HEK293 (cell line): ENCODE results near the gene DPCD.
A peak's percentile ranks its signal among the peaks of the same experiment; 100 is the strongest.

Experiments used
- CTCF ChIA-PET: fragments of 350-600 bp; formaldehyde crosslinking; extraction: SDS; loops from one replicate; lab custom pipeline; 2021; ENCODE audit warnings: antibody characterized with exemption; lab: Yijun Ruan, JAX
- POLR2A ChIA-PET: fragments of 300-600 bp; formaldehyde crosslinking; extraction: SDS; loops from one replicate; lab custom pipeline; 2020; ENCODE audit warnings: antibody characterized with exemption, inconsistent platforms; lab: Yijun Ruan, JAX
- H3K27ac ChIP-seq: fragments of 200-500 bp; sonication (Bioruptor generic); 2 replicates; pipeline ENCODE4 v1.5.1; 2014; ENCODE audit warnings: low read depth, low read length, control low read depth, inconsistent platforms; ENCODE audit errors: extremely low read depth
- H3K36me3 ChIP-seq, 2 experiments: fragments of 200-500 bp in 1 of 2; sonication (Bioruptor generic) in 1 of 2; 1 replicate in 1 of 2; 2 replicates in 1 of 2; pipeline ENCODE4 v1.5.1; 2014 to 2017; ENCODE audit warnings: inconsistent platforms in 2 of 2, low read length in 2 of 2; ENCODE audit not compliant: control insufficient read depth in 2 of 2, insufficient read depth in 1 of 2
- H3K4me1 ChIP-seq: fragments of 200-500 bp; sonication (Bioruptor generic); 2 replicates; pipeline ENCODE4 v1.5.1; 2014; ENCODE audit warnings: mild to moderate bottlenecking, low read length, inconsistent platforms; ENCODE audit not compliant: control insufficient read depth, insufficient read depth
- H3K4me3 ChIP-seq: 2 replicates; pipeline ENCODE4 v1.5.1; 2011; ENCODE audit warnings: low read depth, mild to moderate bottlenecking, control low read depth, low read length, moderate library complexity
- H3K9me3 ChIP-seq: fragments of 200-500 bp; sonication (Bioruptor generic); 2 replicates; pipeline ENCODE4 v1.5.1; 2014; ENCODE audit warnings: low read depth, low read length, inconsistent platforms; ENCODE audit not compliant: control insufficient read depth, insufficient read depth
- GLIS1 ChIP-seq: fragments of 450-650 bp; formaldehyde crosslinking; IDR thresholded peaks from 2 replicates; pipeline ENCODE4 v1.5.1; 2016; ENCODE audit warnings: missing biosample characterization, missing genetic modification characterization
- PRDM10 ChIP-seq: fragments of 450-650 bp; formaldehyde crosslinking; IDR thresholded peaks from 2 replicates; pipeline ENCODE4 v1.5.1; 2016; ENCODE audit warnings: missing biosample characterization, missing genetic modification characterization
- TRIM28 ChIP-seq: IDR thresholded peaks from 2 replicates; pipeline ENCODE4 v1.6.1; 2011; ENCODE audit warnings: low read length, control low read depth, borderline replicate concordance
- ZIC2 ChIP-seq: fragments of 450-650 bp; formaldehyde crosslinking; IDR thresholded peaks from 2 replicates; pipeline ENCODE4 v1.5.1; 2016; ENCODE audit warnings: missing biosample characterization, missing genetic modification characterization
- ZNF138 ChIP-seq: fragments of 450-650 bp; formaldehyde crosslinking; IDR thresholded peaks from 2 replicates; pipeline ENCODE4 v1.5.1; 2016; ENCODE audit warnings: missing biosample characterization, missing genetic modification characterization, borderline replicate concordance
- ZNF169 ChIP-seq: fragments of 450-650 bp; formaldehyde crosslinking; IDR thresholded peaks from 2 replicates; pipeline ENCODE4 v1.5.1; 2016; ENCODE audit warnings: missing biosample characterization, missing genetic modification characterization
- ZNF211 ChIP-seq: fragments of 450-650 bp; formaldehyde crosslinking; IDR thresholded peaks from 2 replicates; pipeline ENCODE4 v1.5.1; 2016; ENCODE audit warnings: low read depth, missing biosample characterization, missing genetic modification characterization
- ZNF239 ChIP-seq: fragments of 450-650 bp; formaldehyde crosslinking; IDR thresholded peaks from 2 replicates; pipeline ENCODE4 v1.5.1; 2016; ENCODE audit warnings: missing biosample characterization, missing genetic modification characterization
- ZNF335 ChIP-seq: fragments of 450-650 bp; formaldehyde crosslinking; conservative IDR thresholded peaks from 2 replicates; pipeline ENCODE4 v1.5.1; 2016; ENCODE audit warnings: missing biosample characterization, missing genetic modification characterization
- ZNF416 ChIP-seq: fragments of 450-650 bp; formaldehyde crosslinking; IDR thresholded peaks from 2 replicates; pipeline ENCODE4 v1.5.1; 2016; ENCODE audit warnings: missing biosample characterization, missing genetic modification characterization
- ZNF48 ChIP-seq: fragments of 450-650 bp; formaldehyde crosslinking; IDR thresholded peaks from 2 replicates; pipeline ENCODE4 v1.5.1; 2016; ENCODE audit warnings: missing biosample characterization, missing genetic modification characterization
- ZNF529 ChIP-seq: fragments of 450-650 bp; formaldehyde crosslinking; IDR thresholded peaks from 2 replicates; pipeline ENCODE4 v1.5.1; 2017; ENCODE audit warnings: missing genetic modification characterization, missing biosample characterization; ENCODE audit not compliant: insufficient replicate concordance
- ZNF626 ChIP-seq: fragments of 450-650 bp; sonication (Bioruptor Pico); formaldehyde crosslinking; IDR thresholded peaks from 2 replicates; pipeline ENCODE4 v1.5.1; 2018; ENCODE audit warnings: missing biosample characterization, missing genetic modification characterization, inconsistent platforms
- ZNF658 ChIP-seq: fragments of 450-650 bp; formaldehyde crosslinking; IDR thresholded peaks from 2 replicates; pipeline ENCODE4; 2016; ENCODE audit warnings: missing biosample characterization, missing genetic modification characterization
- ZNF830 ChIP-seq: fragments of 450-650 bp; IDR thresholded peaks from 2 replicates; pipeline ENCODE4 v1.5.0; 2018; ENCODE audit warnings: missing biosample characterization, missing genetic modification characterization, low read depth, mild to moderate bottlenecking, moderate library complexity
- ZSCAN30 ChIP-seq: fragments of 450-650 bp; IDR thresholded peaks from 2 replicates; pipeline ENCODE4 v1.5.1; 2018; ENCODE audit warnings: missing biosample characterization, mild to moderate bottlenecking, missing genetic modification characterization, moderate library complexity
- ZSCAN5A ChIP-seq: fragments of 450-650 bp; formaldehyde crosslinking; IDR thresholded peaks from 2 replicates; pipeline ENCODE4 v1.5.1; 2016; ENCODE audit warnings: missing biosample characterization, missing genetic modification characterization
- TF ChIP-seq, protein P1 (sequence below): fragments of 450-650 bp; formaldehyde crosslinking; IDR thresholded peaks from 2 replicates; pipeline ENCODE4 v1.5.1; 2016; ENCODE audit warnings: missing biosample characterization, missing genetic modification characterization

DPCD gene

DNA sequence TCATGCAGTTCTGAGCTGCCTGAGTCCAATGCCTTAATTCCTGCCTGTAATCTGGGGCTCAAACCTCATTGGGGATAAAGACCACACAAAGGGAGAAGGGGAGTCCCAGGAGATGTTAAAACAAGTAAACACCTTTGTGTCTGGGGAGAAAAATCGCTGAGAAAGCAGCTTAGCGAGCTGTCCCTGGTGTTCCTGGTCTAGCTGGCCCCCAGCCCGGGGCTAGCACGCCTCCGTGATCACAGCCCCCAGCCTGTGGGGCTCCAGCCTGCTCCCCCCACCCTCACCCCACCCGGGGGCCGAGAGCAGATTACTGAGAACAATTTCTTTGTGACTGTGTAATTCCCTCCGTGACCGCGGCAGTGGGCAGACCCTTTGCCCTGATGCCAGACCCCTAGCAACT is 24.8 kb downstream of the DPCD start (continued):
- TF ChIP-seq ZSCAN5A (tag by site-specific recombination) (no peak), ZNF169 (no peak), ZNF239 (tag by site-specific recombination) (no peak), ZNF626 (tag by site-specific recombination) (no peak), ZNF658 (tag by site-specific recombination) (no peak), TRIM28 (no peak)
- TF ChIP-seq, all 188 proteins: peak for 0

DNA sequence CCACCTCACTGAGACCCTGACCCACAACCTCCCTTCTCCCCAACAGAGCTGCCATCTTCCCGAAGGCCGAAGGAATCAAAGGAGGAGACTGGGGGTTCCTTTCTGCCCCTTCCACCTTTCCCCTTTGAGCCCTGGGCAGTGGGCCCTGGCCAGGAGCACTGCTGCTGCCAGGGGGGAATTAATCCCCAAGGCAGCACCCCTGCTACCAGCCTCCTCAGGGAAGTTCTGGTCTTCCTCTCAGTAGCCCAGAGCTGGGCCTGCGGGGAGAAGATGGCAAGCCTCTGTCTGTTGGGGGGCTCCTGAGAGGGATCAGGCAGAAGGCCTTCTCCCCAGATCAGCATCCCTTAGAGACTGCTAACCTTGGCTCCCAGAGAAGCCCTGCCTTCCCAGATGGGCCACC is 25.5 kb downstream of the DPCD start:
- ChIA-PET POLR2A (no interaction called here), CTCF (interaction anchor here (0.6 to 3.5 kb wide), 4 partner anchors 10 to 167 kb away, joined by 3 to 10 read pairs (median 5); no protein-coding TSS in a partner anchor)
- Histone ChIP-seq H3K9me3 (no peaks in the 10 kb centered on the region), H3K27ac (no peak overlapping the region), H3K36me3 (peaks cover 0 to 43% of the 10 kb centered on the region in 2 experiments; a peak in 2 of 3 replicates), H3K4me1 (no peaks in the 10 kb centered on the region), H3K4me3 (no peak overlapping the region)
- TF ChIP-seq ZNF830 (no peak), ZNF529 (tag by site-specific recombination) (no peak), GLIS1 (tag by site-specific recombination) (peak; percentile 23; the same call in 1 of the 2 replicates)

DNA sequence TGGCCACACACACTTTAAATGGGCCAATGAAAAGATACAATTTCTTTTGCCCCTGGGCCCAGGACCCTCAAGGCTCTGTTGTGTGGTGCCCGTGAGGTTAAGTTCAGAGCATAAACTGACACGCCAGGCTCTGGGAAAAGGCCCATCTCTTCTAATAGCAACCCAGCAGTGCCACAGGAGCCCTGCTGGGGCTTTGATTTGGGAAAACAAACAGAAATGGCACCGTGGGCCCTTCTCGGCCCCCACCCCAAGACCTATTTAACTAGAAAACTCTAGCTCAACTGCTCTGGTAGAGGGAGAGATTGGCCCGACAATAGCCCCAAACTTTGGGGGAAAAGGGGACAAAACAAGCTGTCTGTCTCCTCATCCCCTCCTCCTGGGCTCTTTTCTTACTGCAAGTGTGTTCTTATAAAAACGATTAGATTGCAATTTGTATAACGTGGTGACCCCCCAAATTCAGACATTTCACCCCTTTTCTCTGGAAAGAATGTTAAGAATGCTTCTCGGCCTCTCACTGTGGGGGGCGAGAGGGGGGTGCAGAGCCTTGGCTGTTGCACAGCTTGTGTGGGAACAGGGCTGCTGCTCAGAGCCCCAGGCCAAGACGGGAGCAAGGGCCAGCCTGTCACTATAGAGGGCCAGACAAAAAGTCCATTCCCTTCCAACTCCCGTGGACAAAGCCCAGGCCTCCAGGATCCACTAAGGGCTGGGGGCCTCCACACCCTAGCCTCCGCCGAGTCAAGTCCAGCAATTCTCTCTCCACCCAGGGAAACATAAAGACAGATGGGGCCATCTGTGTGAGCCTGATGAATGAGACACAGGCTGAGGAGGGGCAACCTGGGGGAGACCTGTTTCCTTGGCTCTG is 26.8 kb downstream of the DPCD start:
- no peaks in the 10 kb centered on the region for H3K4me1 ChIP-seq
- TF ChIP-seq ZNF211 (tag by site-specific recombination) (no peak), ZSCAN30 (tag by site-specific recombination) (no peak), ZIC2 (tag by site-specific recombination) (peak; percentile 65), ZNF138 (no peak), ZNF335 (tag by site-specific recombination) (no peak), ZNF416 (tag by site-specific recombination) (no peak), ZNF48 (tag by site-specific recombination) (no peak), PRDM10 (tag by site-specific recombination) (no peak)
- TF ChIP-seq, protein P1, sequence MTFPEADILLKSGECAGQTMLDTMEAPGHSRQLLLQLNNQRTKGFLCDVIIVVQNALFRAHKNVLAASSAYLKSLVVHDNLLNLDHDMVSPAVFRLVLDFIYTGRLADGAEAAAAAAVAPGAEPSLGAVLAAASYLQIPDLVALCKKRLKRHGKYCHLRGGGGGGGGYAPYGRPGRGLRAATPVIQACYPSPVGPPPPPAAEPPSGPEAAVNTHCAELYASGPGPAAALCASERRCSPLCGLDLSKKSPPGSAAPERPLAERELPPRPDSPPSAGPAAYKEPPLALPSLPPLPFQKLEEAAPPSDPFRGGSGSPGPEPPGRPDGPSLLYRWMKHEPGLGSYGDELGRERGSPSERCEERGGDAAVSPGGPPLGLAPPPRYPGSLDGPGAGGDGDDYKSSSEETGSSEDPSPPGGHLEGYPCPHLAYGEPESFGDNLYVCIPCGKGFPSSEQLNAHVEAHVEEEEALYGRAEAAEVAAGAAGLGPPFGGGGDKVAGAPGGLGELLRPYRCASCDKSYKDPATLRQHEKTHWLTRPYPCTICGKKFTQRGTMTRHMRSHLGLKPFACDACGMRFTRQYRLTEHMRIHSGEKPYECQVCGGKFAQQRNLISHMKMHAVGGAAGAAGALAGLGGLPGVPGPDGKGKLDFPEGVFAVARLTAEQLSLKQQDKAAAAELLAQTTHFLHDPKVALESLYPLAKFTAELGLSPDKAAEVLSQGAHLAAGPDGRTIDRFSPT (tag by site-specific recombination): no peak
- TF ChIP-seq, all 188 proteins: peak for 1
- Histone ChIP-seq H3K4me3 (no peak overlapping the region), H3K9me3 (no peaks in the 10 kb centered on the region), H3K27ac (no peak overlapping the region), H3K36me3 (peaks cover 0 to 30% of the 10 kb centered on the region in 2 experiments; a peak in 2 of 3 replicates)
- POLR2A ChIA-PET: no interaction called here
- CTCF ChIA-PET: interaction anchor here (1.1 to 3.5 kb wide), 3 partner anchors 11 to 166 kb away, joined by 3 to 10 read pairs (median 4); no protein-coding TSS in a partner anchor
